ENCODE measurements around the gene SH3BP2.
A peak's percentile ranks its signal among the peaks of the same experiment; 100 is the strongest.

SH3BP2 gene

DNA sequence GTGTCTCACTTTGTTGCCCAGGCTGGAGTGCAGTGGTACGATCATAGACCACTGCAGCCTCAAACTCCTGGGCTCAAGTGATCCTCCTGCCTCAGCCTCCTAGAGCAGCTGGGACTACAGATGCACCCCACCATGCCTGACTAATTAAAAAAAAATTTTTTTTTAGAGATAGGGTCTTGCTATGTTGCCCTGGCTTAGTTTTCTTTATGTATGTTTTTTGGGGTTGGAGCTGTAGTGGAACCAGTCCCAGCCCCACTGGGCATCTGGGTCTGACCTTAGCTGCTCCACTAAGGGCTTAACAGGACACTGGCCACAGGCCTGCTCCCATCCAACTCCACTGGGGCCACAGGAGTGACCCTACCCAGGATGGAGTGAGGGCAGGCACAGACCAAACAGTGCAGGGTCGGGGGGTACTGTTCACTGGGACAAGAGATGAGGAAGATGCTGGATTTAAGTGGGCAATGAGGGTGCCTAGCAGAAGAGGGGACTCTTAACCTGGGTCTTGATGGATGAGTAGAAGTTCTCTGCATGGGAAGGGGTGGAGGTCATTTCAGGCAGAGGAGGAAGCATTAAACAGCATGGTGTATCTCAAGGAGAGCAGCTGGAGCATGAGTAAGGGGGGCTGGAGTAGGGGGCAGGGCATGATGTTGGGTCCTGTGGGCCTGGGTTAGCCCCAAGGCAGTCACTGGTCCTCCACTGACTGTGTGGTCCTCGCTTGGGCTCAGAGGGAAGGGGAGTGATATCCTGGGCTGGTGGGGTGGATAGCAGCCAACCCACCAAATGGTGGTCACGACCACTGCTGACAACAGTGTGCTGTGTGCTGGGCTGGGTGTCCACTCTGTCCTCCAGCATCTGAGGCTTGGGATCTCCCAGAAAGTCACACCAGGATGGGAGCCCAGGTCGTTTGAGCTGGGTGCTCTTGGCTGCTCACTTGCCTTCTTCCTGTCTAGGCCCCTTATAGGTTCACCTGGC, 26.6 kb downstream of the SH3BP2 start:
- no peak for ATAC-seq

GRCh38 chr4:2820216-2820982, 27.5 kb downstream of the SH3BP2 start:
- TF ChIP-seq OSR1 (CRISPR knock-in tag; IDR thresholded peaks at IDR 0.05): no peak
- TF ChIP-seq SNAI2 (CRISPR knock-in tag; IDR thresholded peaks at IDR 0.05): no peak
- no peak for TF ChIP-seq ISL1 (CRISPR knock-in tag; IDR thresholded peaks at IDR 0.05)
- TF ChIP-seq ZNF8 (CRISPR knock-in tag; IDR thresholded peaks at IDR 0.05): no peak
- TF ChIP-seq BACH2 (CRISPR knock-in tag; IDR thresholded peaks at IDR 0.05; ENCODE audit: borderline replicate concordance): no peak
- TF ChIP-seq TCF4 (CRISPR knock-in tag; IDR thresholded peaks at IDR 0.05; ENCODE audit: borderline replicate concordance): no peak
- TF ChIP-seq ZFP3 (CRISPR knock-in tag; IDR thresholded peaks at IDR 0.05): no peak
- TF ChIP-seq CREB5 (CRISPR knock-in tag; IDR thresholded peaks at IDR 0.05; ENCODE audit: low read depth): no peak
- ATAC-seq: no peak

More for the DNA sequence above, 26.6 kb downstream of the SH3BP2 start:
- TF ChIP-seq ZFP3 (CRISPR knock-in tag; IDR thresholded peaks at IDR 0.05): peak; percentile 83
- TF ChIP-seq TCF4 (CRISPR knock-in tag; IDR thresholded peaks at IDR 0.05; ENCODE audit: borderline replicate concordance): no peak
- TF ChIP-seq OSR1 (CRISPR knock-in tag; IDR thresholded peaks at IDR 0.05): no peak

DNA sequence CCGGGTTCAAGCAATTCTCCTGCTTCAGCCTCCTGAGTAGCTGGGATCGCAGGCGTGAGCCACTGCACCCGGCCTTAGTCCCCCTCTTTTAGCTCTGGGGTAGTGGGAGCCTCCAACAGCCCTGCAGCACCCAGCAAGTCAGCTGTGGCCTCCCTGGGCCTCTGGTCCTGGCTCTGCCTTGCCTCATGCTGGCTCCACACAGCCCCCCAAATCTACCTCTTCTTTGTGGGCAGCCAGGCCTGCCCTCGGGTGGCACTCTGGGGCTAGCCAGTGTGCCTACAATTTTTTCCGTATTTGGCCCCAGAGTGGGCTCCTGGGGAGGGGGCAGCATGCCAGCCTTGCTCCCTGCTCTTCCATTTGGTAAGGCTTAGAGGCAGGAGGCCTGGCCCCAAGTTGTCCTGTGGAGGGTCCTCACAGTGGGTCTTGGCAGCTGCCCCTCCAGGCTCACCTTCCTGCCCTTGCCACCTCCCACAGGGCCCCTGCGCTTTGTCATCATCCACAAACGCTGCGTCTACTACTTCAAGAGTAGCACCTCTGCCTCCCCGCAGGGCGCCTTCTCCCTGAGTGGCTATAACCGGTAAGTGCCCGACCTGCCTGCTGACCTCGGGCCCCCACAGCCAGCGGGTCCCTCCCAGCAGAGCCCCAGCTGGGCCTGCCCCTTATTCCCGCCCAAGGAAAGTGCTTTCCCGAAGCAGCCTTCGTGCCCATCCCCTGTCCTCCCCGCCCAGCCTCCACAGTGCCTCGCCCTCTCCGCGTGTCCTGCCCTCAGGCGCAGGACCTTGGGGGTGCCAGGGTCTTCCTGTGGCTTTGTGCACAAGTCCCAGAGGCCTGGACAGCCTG, 29.8 kb downstream of the SH3BP2 start:
- TF ChIP-seq, protein P1, sequence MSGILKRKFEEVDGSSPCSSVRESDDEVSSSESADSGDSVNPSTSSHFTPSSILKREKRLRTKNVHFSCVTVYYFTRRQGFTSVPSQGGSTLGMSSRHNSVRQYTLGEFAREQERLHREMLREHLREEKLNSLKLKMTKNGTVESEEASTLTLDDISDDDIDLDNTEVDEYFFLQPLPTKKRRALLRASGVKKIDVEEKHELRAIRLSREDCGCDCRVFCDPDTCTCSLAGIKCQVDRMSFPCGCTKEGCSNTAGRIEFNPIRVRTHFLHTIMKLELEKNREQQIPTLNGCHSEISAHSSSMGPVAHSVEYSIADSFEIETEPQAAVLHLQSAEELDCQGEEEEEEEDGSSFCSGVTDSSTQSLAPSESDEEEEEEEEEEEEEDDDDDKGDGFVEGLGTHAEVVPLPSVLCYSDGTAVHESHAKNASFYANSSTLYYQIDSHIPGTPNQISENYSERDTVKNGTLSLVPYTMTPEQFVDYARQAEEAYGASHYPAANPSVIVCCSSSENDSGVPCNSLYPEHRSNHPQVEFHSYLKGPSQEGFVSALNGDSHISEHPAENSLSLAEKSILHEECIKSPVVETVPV (CRISPR knock-in tag; IDR thresholded peaks at IDR 0.05): no peak
- TF ChIP-seq ZC3H10 (CRISPR knock-in tag; IDR thresholded peaks at IDR 0.05) (no peak), ZFP3 (CRISPR knock-in tag; IDR thresholded peaks at IDR 0.05) (no peak), ZFP30 (CRISPR knock-in tag; IDR thresholded peaks at IDR 0.05) (no peak), CREB5 (CRISPR knock-in tag; IDR thresholded peaks at IDR 0.05; ENCODE audit: low read depth) (no peak), PATZ1 (CRISPR knock-in tag; IDR thresholded peaks at IDR 0.05; ENCODE audit: borderline replicate concordance) (no peak), ESRRG (CRISPR knock-in tag; IDR thresholded peaks at IDR 0.05) (no peak), TOX (CRISPR knock-in tag; IDR thresholded peaks at IDR 0.05; ENCODE audit: borderline replicate concordance) (no peak), CSDC2 (CRISPR knock-in tag; IDR thresholded peaks at IDR 0.05) (no peak)
- TF ChIP-seq, protein P2, sequence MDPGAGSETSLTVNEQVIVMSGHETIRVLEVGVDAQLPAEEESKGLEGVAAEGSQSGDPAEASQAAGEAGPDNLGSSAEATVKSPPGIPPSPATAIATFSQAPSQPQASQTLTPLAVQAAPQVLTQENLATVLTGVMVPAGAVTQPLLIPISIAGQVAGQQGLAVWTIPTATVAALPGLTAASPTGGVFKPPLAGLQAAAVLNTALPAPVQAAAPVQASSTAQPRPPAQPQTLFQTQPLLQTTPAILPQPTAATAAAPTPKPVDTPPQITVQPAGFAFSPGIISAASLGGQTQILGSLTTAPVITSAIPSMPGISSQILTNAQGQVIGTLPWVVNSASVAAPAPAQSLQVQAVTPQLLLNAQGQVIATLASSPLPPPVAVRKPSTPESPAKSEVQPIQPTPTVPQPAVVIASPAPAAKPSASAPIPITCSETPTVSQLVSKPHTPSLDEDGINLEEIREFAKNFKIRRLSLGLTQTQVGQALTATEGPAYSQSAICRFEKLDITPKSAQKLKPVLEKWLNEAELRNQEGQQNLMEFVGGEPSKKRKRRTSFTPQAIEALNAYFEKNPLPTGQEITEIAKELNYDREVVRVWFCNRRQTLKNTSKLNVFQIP (CRISPR knock-in tag; IDR thresholded peaks at IDR 0.05; ENCODE audit: borderline replicate concordance, low read depth): no peak
- ATAC-seq: no peak

GRCh38 chr4:2823301-2823670, 30.4 kb downstream of the SH3BP2 start:
- no peak for TF ChIP-seq PATZ1 (CRISPR knock-in tag; IDR thresholded peaks at IDR 0.05; ENCODE audit: borderline replicate concordance)
- no peak for TF ChIP-seq GLIS3 (CRISPR knock-in tag; IDR thresholded peaks at IDR 0.05)
- TF ChIP-seq TSHZ2 (CRISPR knock-in tag; IDR thresholded peaks at IDR 0.05): no peak
- no peak for TF ChIP-seq TOX (CRISPR knock-in tag; IDR thresholded peaks at IDR 0.05; ENCODE audit: borderline replicate concordance)
- TF ChIP-seq TCF4 (CRISPR knock-in tag; IDR thresholded peaks at IDR 0.05; ENCODE audit: borderline replicate concordance): no peak
- TF ChIP-seq CSDC2 (CRISPR knock-in tag; IDR thresholded peaks at IDR 0.05): no peak
- no peak for ATAC-seq

Data from SK-N-SH treated with all-trans-retinoic acid at 6 μM for 48 hours (cell line).